ENCODE measurements around the gene DENND4C.
"Not testable (repeated sequence)": the region's sequence is repeated elsewhere in the genome, so short reads cannot be mapped to it uniquely, and the experiment has no call there.

DENND4C gene

GRCh38 chr9:19386502-19387044 lies 156.1 kb downstream of the DENND4C start:
- Histone ChIP-seq H3K4me3 (replicated peaks; ENCODE audit: low read depth, low read length) (no peak overlapping the region), H3K27me3 (replicated peaks; ENCODE audit: control insufficient read depth, insufficient read depth, low read length) (no peaks in the 10 kb centered on the region), H3K36me3 (ENCODE audit: control insufficient read depth, insufficient read depth, low read length) (no peaks in the 10 kb centered on the region)
- no peak for TF ChIP-seq CTCF (IDR thresholded peaks at IDR 0.05; ENCODE audit: insufficient read depth, low read length, poor library complexity, severe bottlenecking)
- no peak for DNase-seq (ENCODE audit: extremely low read depth, insufficient read length)

- no peak for DNase-seq (ENCODE audit: extremely low read depth, insufficient read length)
- Histone ChIP-seq H3K36me3 (ENCODE audit: control insufficient read depth, insufficient read depth, low read length) (no peaks in the 10 kb centered on the region), H3K4me3 (replicated peaks; ENCODE audit: low read depth, low read length) (no peak overlapping the region), H3K27me3 (replicated peaks; ENCODE audit: control insufficient read depth, insufficient read depth, low read length) (no peaks in the 10 kb centered on the region)
- TF ChIP-seq CTCF (IDR thresholded peaks at IDR 0.05; ENCODE audit: insufficient read depth, low read length, poor library complexity, severe bottlenecking): no peak
Observed at GRCh38 chr9:19387317-19387716, 156.8 kb downstream of the DENND4C start.

GRCh38 chr9:19389539-19389938 lies 159.0 kb downstream of the DENND4C start:
- not testable (repeated sequence) for H3K4me3 ChIP-seq (replicated peaks; ENCODE audit: low read depth, low read length); H3K36me3 ChIP-seq (ENCODE audit: control insufficient read depth, insufficient read depth, low read length); DNase-seq (ENCODE audit: extremely low read depth, insufficient read length); H3K27me3 ChIP-seq (replicated peaks; ENCODE audit: control insufficient read depth, insufficient read depth, low read length)

- H3K36me3 ChIP-seq (ENCODE audit: control insufficient read depth, insufficient read depth, low read length): no peaks in the 10 kb centered on the region
- no peaks in the 10 kb centered on the region for H3K27me3 ChIP-seq (replicated peaks; ENCODE audit: control insufficient read depth, insufficient read depth, low read length)
- TF ChIP-seq CTCF (IDR thresholded peaks at IDR 0.05; ENCODE audit: insufficient read depth, low read length, poor library complexity, severe bottlenecking): no peak
- no peak for DNase-seq (ENCODE audit: extremely low read depth, insufficient read length)
- no peak overlapping the region for H3K4me3 ChIP-seq (replicated peaks; ENCODE audit: low read depth, low read length)
Observed at GRCh38 chr9:19397845-19398244, 167.4 kb downstream of the DENND4C start.

- H3K4me3 ChIP-seq (replicated peaks; ENCODE audit: low read depth, low read length); H3K36me3 ChIP-seq (ENCODE audit: control insufficient read depth, insufficient read depth, low read length); DNase-seq (ENCODE audit: extremely low read depth, insufficient read length): not testable (repeated sequence)
Observed at GRCh38 chr9:19403231-19403630, 172.7 kb downstream of the DENND4C start.

GRCh38 chr9:19404283-19405075 lies 174.0 kb downstream of the DENND4C start:
- no peaks in the 10 kb centered on the region for H3K27me3 ChIP-seq (replicated peaks; ENCODE audit: control insufficient read depth, insufficient read depth, low read length)
- TF ChIP-seq CTCF (IDR thresholded peaks at IDR 0.05; ENCODE audit: insufficient read depth, low read length, poor library complexity, severe bottlenecking): no peak
- no peak for DNase-seq (ENCODE audit: extremely low read depth, insufficient read length)
- H3K4me3 ChIP-seq (replicated peaks; ENCODE audit: low read depth, low read length): no peak overlapping the region
- no peaks in the 10 kb centered on the region for H3K36me3 ChIP-seq (ENCODE audit: control insufficient read depth, insufficient read depth, low read length)

More at GRCh38 chr9:19403231-19403630, 172.7 kb downstream of the DENND4C start:
- H3K27me3 ChIP-seq (replicated peaks; ENCODE audit: control insufficient read depth, insufficient read depth, low read length): not testable (repeated sequence)
